NCI-H446 treated with DMSO at 0.1 percent for 48 hours (cell line): Measurements from ENCODE around the gene TUBAL3.
A peak's percentile ranks its signal among the peaks of the same experiment; 100 is the strongest.
"Not testable (repeated sequence)": the region's sequence is repeated elsewhere in the genome, so short reads cannot be mapped to it uniquely, and the experiment has no call there.

Experiments
- DNase-seq: peaks from one replicate; lab custom pipeline; 2025; lab: John Stamatoyannopoulos, UW

TUBAL3 gene

DNA sequence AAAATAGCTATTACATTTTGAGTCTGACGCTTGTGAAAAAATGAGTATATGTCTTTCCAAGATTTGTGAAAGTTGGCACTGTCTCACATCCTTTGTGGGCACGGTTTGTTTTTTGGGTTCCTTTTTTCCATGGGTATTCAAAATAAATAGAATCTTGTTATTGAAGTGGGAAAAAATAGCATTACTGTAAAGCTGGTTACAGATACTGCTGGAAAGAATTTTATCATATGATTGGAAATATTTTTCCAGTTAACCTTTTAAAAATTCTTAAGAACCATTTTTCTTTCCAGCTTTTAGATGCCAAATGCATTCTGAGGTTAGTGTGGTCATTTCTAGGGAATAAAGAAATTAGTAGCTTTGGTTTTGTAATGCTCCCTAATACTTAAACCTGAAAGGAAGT lies 19.1 kb upstream of the TUBAL3 start:
- DNase-seq: no peak

- no peak for DNase-seq
Observed at GRCh38 chr10:5419466-5420094, 15.0 kb upstream of the TUBAL3 start.

GRCh38 chr10:5418584-5418983 lies 14.0 kb upstream of the TUBAL3 start:
- DNase-seq: no peak

DNA sequence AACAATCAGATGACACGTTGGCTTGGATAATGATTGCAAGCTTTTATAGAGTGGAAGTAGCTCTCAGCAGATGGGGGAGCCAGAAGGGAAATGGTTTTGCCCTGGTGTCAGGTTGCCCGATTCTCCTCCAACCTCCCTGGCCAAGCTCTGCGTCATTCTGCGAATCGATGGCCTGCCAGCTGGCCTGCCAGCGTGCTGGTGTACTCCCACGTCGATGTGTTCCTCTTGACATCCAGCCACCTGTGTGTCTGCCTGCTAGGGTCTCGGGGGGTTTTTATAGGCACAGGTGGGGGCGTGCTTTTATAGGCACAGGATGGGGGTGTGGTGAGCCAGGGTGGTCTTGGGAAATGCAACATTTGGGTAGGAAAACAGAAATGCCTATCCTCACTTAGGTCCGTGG lies 12.4 kb upstream of the TUBAL3 start:
- DNase-seq: peak; percentile 86

GRCh38 chr10:5413012-5413938 lies 8.6 kb upstream of the TUBAL3 start:
- no peak for DNase-seq

GRCh38 chr10:5412277-5412941 lies 7.8 kb upstream of the TUBAL3 start, which contains the start of gene NET1:
Gene NET1, plus strand, starts transcription at chr10:5412557. Its CDS starts 136 bp downstream, at chr10:5412693.
- DNase-seq: peak; percentile 90

DNA sequence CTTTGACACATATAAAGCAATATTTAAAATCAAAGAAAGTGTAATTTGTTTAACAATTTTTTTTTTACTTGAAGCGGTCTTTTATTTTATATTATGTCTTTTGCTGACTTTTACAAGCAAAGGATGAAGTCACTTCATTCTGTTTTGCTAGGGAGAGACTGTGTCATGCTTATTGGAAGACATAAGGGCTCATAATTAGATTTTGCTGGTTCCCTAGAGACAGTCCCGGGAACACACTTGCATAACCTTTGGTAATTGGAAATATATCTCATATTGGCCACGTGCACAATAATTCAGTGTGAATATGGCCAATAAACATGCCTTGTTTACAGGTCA lies 7.3 kb upstream of the TUBAL3 start:
- no peak for DNase-seq

DNA sequence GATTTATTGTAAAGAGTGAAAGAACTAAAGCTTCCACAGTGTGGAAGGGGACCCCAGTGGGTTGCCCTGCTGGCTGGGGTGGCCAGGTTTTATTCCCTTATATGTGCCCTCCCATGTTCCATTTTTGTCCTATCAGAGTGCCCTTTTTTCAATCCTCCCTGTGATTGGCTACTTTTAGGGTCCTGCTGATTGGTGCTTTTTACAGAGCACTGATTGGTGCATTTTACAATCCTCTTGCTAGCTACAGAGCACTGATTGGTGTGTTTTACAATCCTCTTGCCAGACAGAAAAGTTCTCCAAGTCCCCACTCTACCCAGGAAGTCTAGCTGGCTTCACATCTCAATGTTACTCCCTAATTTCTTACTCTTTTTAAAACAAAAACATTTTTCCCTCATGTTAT lies 6.2 kb upstream of the TUBAL3 start:
- not testable (repeated sequence) for DNase-seq

GRCh38 chr10:5406918-5407317 lies 2.3 kb upstream of the TUBAL3 start:
- no peak for DNase-seq

GRCh38 chr10:5402798-5403197 lies 1.8 kb downstream of the TUBAL3 start:
- DNase-seq: no peak

- DNase-seq: peak; percentile 4
Observed at GRCh38 chr10:5400468-5401240, 4.0 kb downstream of the TUBAL3 start.

DNA sequence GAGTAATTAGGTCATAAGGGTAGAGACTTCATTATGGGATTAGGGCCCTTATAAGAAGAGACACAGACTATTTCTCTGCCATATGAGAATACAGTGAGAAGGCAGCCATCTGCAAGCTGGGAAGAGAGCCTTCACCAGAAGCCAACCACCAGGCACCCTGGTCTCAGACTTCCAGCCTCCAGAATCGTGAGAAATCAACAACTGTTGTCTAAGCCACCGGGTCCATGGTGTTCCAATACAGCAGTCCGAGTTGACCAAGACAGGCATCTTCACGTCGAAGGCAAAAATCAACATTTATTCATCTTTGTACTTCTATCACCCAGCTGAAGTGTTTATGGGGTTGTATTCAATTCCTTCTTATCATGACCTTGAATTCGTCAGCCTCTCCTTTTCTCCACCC lies 5.3 kb downstream of the TUBAL3 start:
- no peak for DNase-seq

GRCh38 chr10:5396556-5397300 lies 7.9 kb downstream of the TUBAL3 start:
- DNase-seq: peak; percentile 63

- no peak for DNase-seq
Observed at GRCh38 chr10:5395168-5395567, 9.5 kb downstream of the TUBAL3 start.

DNA sequence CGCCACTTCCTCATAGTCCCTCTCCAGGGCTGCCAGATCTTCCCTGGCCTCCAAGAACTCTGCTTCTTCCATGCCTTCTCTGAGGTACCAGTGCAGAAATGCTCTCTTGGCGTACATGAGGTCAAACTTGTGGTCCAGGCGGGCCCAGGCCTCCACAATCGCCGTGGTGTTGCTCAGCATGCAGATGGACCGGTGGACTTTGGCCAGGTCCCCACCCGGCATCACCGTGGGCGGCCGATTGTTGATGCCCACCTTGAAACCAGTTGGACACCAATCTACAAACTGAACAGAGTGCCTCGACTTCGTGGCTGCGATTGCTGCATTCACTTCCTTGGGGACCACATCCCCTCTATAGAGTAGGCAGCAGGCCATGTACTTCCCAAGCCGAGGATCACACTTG lies 11.1 kb downstream of the TUBAL3 start:
- DNase-seq: no peak

- DNase-seq: peak; percentile 46
Observed at GRCh38 chr10:5391790-5392189, 12.8 kb downstream of the TUBAL3 start.

DNA sequence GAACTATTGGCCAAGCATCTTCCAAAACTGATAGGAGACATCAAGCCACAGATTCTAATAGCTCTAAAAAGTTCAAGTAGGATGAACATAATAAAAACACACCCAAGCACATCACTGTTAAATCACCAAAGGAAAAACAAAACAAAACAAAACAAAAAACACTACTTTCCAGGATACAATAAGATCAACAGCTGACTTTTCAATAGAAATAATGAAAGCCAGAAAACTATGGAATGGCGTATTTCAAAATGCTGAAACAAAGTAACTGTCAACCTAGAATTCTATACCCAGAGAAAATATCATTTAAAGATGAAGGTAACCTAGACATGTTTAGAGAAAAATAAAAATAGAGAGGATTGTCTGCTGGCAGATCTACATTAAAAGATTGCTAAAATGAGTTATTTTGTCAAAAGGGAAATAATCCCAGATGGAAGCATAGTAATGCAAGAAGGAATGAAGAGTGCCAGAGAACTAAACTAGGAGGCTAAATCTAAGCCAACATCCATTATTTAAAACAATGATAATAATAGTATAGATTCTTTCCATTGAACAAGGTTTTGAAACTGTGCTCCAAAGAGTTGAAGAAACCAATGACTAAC lies 13.9 kb downstream of the TUBAL3 start:
- DNase-seq: no peak

DNA sequence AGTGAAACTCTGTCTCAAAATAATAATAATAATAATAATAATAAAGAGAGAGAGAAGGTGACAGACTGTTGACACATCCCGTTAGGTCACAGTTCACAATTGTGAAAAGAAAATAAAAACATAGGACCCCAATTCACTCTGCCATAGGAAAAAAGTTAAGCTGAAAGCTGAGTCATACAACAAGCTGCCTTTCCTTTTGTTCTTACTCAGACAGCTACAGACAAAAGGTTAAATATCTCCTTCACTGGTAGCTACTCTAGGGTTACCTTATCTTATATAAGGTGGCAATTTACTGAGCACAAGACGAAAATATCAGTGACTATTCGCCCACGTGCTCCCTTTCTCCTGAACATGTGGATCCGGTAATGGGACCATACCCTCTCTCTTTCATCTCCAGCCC lies 17.5 kb downstream of the TUBAL3 start:
- DNase-seq: no peak

- DNase-seq: no peak
Observed at GRCh38 chr10:5385224-5385623, 19.4 kb downstream of the TUBAL3 start.

GRCh38 chr10:5381187-5381586 lies 23.4 kb downstream of the TUBAL3 start:
- no peak for DNase-seq

GRCh38 chr10:5380395-5380794 lies 24.2 kb downstream of the TUBAL3 start:
- DNase-seq: not testable (repeated sequence)
